ENCODE data around the gene FGD5. TPM values are rescaled to one million over a fixed set of nuclear protein-coding genes. Genes with fewer than 3 reads are reported as not detected.
A peak's percentile ranks its signal among the peaks of the same experiment; 100 is the strongest.

FGD5 gene
- total RNA-seq, 2 donors from 2014 or later, result 15.3 to 17.0 TPM

GRCh38 chr3:14976317-14976716 is 157.6 kb downstream of the FGD5 start:
- no peaks in the 10 kb centered on the region for H3K4me1 ChIP-seq (ENCODE audit: control insufficient read depth, insufficient read depth, low read length)
- no peak overlapping the region for H3K4me3 ChIP-seq (ENCODE audit: low read length)
- TF ChIP-seq CTCF (conservative IDR thresholded peaks at IDR 0.05), result no peak
- Mint-ChIP-seq H3K27ac (peak overlapping the region; percentile 36), H3K4me3 (no peak overlapping the region), H3K4me1 (no peaks in the 10 kb centered on the region), H3K9me3 (no peaks in the 10 kb centered on the region), H3K27me3 (ENCODE audit: insufficient read depth) (no peaks in the 10 kb centered on the region), H3K36me3 (ENCODE audit: low read depth) (peaks cover 45% of the 10 kb centered on the region)
- no peaks in the 10 kb centered on the region for H3K9me3 ChIP-seq (ENCODE audit: control insufficient read depth, low read length)
- DNase-seq, result no peak
- no peak overlapping the region for H3K9ac ChIP-seq (ENCODE audit: extremely low read depth, low read length, poor library complexity, severe bottlenecking)
- 83% methylated on average over 1 of the region's 1 CpG; no CpG with 5 or more reads in 1 of the 2 experiments for WGBS, 2 experiments (ENCODE audit: insufficient coverage in 1 of 2, insufficient read length in 1 of 2)
- no peak overlapping the region for H3K27ac ChIP-seq (ENCODE audit: low read depth, low read length)
- H3K36me3 ChIP-seq (ENCODE audit: control insufficient read depth, insufficient read depth, low read length), result peaks cover 40% of the 10 kb centered on the region
- no peaks in the 10 kb centered on the region for H3K27me3 ChIP-seq (ENCODE audit: control insufficient read depth, insufficient read depth, low read length, poor library complexity, severe bottlenecking)

GRCh38 chr3:14980689-14981088 is 161.9 kb downstream of the FGD5 start:
- Histone ChIP-seq H3K4me1 (ENCODE audit: control insufficient read depth, insufficient read depth, low read length) (no peaks in the 10 kb centered on the region), H3K27ac (ENCODE audit: low read depth, low read length) (no peak overlapping the region), H3K9ac (ENCODE audit: extremely low read depth, low read length, poor library complexity, severe bottlenecking) (no peak overlapping the region), H3K36me3 (ENCODE audit: control insufficient read depth, insufficient read depth, low read length) (peaks cover 15% of the 10 kb centered on the region), H3K27me3 (ENCODE audit: control insufficient read depth, insufficient read depth, low read length, poor library complexity, severe bottlenecking) (no peaks in the 10 kb centered on the region), H3K4me3 (ENCODE audit: low read length) (no peak overlapping the region), H3K9me3 (ENCODE audit: control insufficient read depth, low read length) (peaks cover 11% of the 10 kb centered on the region)
- no peak for TF ChIP-seq CTCF (conservative IDR thresholded peaks at IDR 0.05)
- no peaks in the 10 kb centered on the region for H3K4me1 Mint-ChIP-seq
- no peaks in the 10 kb centered on the region for H3K27me3 Mint-ChIP-seq (ENCODE audit: insufficient read depth)
- H3K27ac Mint-ChIP-seq, result no peak overlapping the region
- H3K36me3 Mint-ChIP-seq (ENCODE audit: low read depth), result peaks cover 35% of the 10 kb centered on the region
- DNase-seq, result no peak
- peaks cover 8% of the 10 kb centered on the region for H3K9me3 Mint-ChIP-seq
- 94 to 97% methylated on average over 4 of the region's 4 CpGs for WGBS, 2 experiments (ENCODE audit: insufficient coverage in 1 of 2, insufficient read length in 1 of 2)
- no peak overlapping the region for H3K4me3 Mint-ChIP-seq

Other genes with a start within 250 kb of the FGD5 start
- 10 to 100 TPM; 18.7 to 20.1 TPM for gene CCDC174, start 167.2 kb upstream of the FGD5 start, total RNA-seq
- gene C3orf20, start 143.8 kb upstream of the FGD5 start, total RNA-seq, result not detected
- 10 to 100 TPM; 54.4 to 60.8 TPM for gene NR2C2, start 128.6 kb downstream of the FGD5 start, total RNA-seq
- gene MRPS25, start 246.4 kb downstream of the FGD5 start, total RNA-seq, result 100 to 1,000 TPM in 1 of 2 donors, 10 to 100 TPM in 1; 64.1 to 101 TPM